Left lung (tissue), 10 donors: ENCODE data around the gene MYMK. TPM values are rescaled to one million over a fixed set of nuclear protein-coding genes. Genes with fewer than 3 reads are reported as not detected.

Source experiments
- ATAC-seq: fragments of 200-7000 bp; cut with Tn5 transposase; one replicate; pipeline ENCODE4 v1.9.1; 2020; ENCODE audit warnings: moderate library complexity
- DNase-seq, 4 donors: peaks; one replicate each; pipeline ENCODE4 v3.0.0-alpha.2; 2013 to 2020
- H3K27ac ChIP-seq, 2 donors: fragments of 200-600 bp; sonication (generic) in 1 of 2; one replicate each; pipeline versions ENCODE4 v1.5.0 to v1.8.0; 2020 to 2021
- H3K27me3 ChIP-seq, 2 donors: fragments of 200-600 bp; sonication (generic) in 1 of 2; one replicate each; pipeline versions ENCODE4 v1.5.0 to v1.8.0; 2020 to 2021
- H3K36me3 ChIP-seq, 2 donors: fragments of 200-600 bp; sonication (generic) in 1 of 2; one replicate each; pipeline versions ENCODE4 v1.5.0 to v1.8.0; 2020 to 2021
- H3K4me1 ChIP-seq, 2 donors: fragments of 200-600 bp; one replicate each; pipeline ENCODE4 v1.8.0; 2021
- H3K4me3 ChIP-seq, 2 donors: fragments of 200-600 bp; sonication (generic) in 1 of 2; one replicate each; pipeline versions ENCODE4 v1.5.0 to v1.8.0; 2020 to 2021; ENCODE audit warnings: mild to moderate bottlenecking in 1 of 2
- H3K9me3 ChIP-seq, 2 donors: fragments of 200-600 bp; sonication (generic) in 1 of 2; one replicate each; pipeline versions ENCODE4 v1.5.0 to v1.8.0; 2020 to 2021
- intact Hi-C, 2 donors: fragments of 100-400 bp; cut with DNase I; formaldehyde crosslinking; loops; one replicate each; pipeline versions ENCODE4 v1.11.2 to v1.14.2; 2022
- polyA plus RNA-seq, 6 donors: library from polyadenylated mRNA; unstranded; fragments of 120-200 nt; gene quantifications; one replicate each; pipeline ENCODE4 v1.2.1, GENCODE V29; 2013; ENCODE audit not compliant: insufficient read length in 6 of 6
- total RNA-seq, 2 donors: library from RNA; stranded (reverse); fragmentation: NEBNext Ultra II Directional; extraction: Animal tissue kit (Norgen Biotek cat#: 25700); gene quantifications; one replicate each; pipeline ENCODE4 v1.2.1, GENCODE V29; 2021
- TF ChIP-seq, protein P1 (sequence below), 2 donors: fragments of 200-600 bp; sonication (generic) in 1 of 2; IDR thresholded peaks; one replicate each; pipeline versions ENCODE4 v1.5.0 to v1.8.0; 2021; ENCODE audit warnings: antibody characterized with exemption in 2 of 2
- donor health status: DM: no; HTN: yes; CAD: no.
- donor health status: DM: no; HTN: no; CAD: no.

Gene MYMK
- total and polyA plus RNA-seq, 8 donors = not detected

DNA sequence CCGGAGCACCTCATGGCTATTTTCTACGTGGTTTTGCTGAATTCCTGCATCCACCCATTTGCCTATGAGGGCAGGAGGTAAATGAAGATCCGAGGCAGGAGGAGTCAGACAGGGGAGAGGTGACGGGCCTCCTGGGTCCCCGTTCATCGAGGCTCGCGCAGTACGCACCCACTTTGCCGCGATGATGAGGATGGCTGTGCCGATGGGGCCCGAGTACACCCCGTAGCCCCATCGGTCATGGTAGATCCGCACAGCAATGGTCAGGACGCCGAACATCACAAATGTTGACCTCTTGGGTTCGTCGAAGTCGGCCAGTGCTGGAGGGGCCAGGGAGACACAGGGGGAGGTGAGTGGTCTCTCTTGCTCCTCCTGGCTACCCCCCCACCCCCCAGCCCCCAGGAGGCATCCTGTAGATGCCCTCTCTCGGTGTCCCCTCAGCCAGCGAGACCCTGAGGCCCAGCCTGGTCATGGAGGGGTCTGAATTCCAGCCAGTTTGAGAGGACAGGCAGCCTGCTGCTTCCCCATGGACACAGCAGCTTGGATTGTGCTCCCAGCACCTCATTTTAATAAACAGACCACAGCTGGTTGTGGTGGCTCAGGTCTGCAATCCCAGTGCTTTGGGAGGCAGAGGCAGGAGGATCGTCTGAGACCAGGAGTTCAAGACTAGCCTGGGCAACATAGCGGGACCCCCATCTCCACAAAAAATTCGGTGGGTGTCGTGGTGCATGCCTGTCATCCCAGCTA lies 5.9 kb downstream of the MYMK start:
- ATAC-seq (no peak), DNase-seq (peak in 2 of 4 donors; percentile 54 to 77)
- intact Hi-C loops = no loop called here
- peaks cover 0 to 25% of the 10 kb centered on the region in 2 donors for H3K27me3 ChIP-seq
- no peaks in the 10 kb centered on the region for H3K9me3 ChIP-seq
- H3K4me1 ChIP-seq = no peaks in the 10 kb centered on the region
- TF ChIP-seq, protein P1, sequence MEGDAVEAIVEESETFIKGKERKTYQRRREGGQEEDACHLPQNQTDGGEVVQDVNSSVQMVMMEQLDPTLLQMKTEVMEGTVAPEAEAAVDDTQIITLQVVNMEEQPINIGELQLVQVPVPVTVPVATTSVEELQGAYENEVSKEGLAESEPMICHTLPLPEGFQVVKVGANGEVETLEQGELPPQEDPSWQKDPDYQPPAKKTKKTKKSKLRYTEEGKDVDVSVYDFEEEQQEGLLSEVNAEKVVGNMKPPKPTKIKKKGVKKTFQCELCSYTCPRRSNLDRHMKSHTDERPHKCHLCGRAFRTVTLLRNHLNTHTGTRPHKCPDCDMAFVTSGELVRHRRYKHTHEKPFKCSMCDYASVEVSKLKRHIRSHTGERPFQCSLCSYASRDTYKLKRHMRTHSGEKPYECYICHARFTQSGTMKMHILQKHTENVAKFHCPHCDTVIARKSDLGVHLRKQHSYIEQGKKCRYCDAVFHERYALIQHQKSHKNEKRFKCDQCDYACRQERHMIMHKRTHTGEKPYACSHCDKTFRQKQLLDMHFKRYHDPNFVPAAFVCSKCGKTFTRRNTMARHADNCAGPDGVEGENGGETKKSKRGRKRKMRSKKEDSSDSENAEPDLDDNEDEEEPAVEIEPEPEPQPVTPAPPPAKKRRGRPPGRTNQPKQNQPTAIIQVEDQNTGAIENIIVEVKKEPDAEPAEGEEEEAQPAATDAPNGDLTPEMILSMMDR (IDR thresholded peaks at IDR 0.05) = no peak
- H3K4me3 ChIP-seq = no peak overlapping the region
- no peaks in the 10 kb centered on the region for H3K36me3 ChIP-seq
- no peak overlapping the region for H3K27ac ChIP-seq

DNA sequence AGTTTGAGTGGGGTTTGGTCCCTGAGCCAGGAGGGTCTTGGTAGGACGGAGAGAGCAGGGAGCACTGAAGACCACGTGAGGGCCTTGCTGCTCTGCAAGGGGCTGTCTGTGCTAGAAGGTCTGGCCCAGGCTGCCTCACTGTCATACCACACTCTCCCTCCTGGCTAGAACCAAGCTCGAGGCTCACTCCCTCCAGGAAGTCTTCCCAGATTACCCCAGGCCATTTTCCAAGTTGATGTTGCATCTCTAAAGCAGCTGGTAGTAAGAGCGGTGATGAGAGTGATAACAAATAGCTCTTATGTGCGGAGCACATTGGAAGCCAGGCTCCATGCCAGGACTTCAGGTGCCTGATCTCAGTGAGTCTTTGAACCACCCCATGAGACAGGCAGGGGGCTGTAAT lies 6.6 kb downstream of the MYMK start:
- Histone ChIP-seq H3K4me3 (no peak overlapping the region), H3K27ac (no peak overlapping the region), H3K36me3 (no peaks in the 10 kb centered on the region), H3K27me3 (peaks cover 0 to 25% of the 10 kb centered on the region in 2 donors), H3K9me3 (no peaks in the 10 kb centered on the region), H3K4me1 (no peaks in the 10 kb centered on the region)
- intact Hi-C loops = no loop called here
- TF ChIP-seq, protein P1 (IDR thresholded peaks at IDR 0.05) = no peak
- ATAC-seq = no peak
- DNase-seq = no peak

DNA sequence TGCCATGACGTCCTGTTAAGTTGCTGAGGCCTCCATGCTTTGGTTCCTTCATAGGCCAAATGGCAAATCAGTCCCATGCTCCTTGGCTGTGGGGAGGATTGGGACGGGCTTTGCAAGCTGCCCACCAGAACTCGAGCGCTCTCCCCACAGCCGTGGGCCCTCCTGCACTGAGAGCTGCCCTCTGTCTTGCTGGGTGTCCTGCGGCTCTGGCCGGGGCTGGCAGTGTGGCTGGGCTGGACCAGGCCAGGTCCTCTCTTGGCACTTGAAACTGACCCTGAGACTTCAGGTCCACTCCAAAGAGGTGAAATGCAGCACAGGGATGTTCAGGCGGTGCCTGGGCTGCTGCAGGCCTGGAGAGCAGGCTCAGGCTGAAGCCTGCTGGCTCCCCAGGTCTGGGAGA lies 7.0 kb downstream of the MYMK start:
- Histone ChIP-seq H3K36me3 (no peaks in the 10 kb centered on the region), H3K9me3 (no peaks in the 10 kb centered on the region), H3K4me3 (no peak overlapping the region), H3K27ac (no peak overlapping the region), H3K27me3 (peaks cover 0 to 21% of the 10 kb centered on the region in 2 donors), H3K4me1 (no peaks in the 10 kb centered on the region)
- intact Hi-C loops = no loop called here
- TF ChIP-seq, protein P1 (IDR thresholded peaks at IDR 0.05) = no peak
- ATAC-seq (no peak), DNase-seq (peak in 1 of 4 donors; percentile 41)

DNA sequence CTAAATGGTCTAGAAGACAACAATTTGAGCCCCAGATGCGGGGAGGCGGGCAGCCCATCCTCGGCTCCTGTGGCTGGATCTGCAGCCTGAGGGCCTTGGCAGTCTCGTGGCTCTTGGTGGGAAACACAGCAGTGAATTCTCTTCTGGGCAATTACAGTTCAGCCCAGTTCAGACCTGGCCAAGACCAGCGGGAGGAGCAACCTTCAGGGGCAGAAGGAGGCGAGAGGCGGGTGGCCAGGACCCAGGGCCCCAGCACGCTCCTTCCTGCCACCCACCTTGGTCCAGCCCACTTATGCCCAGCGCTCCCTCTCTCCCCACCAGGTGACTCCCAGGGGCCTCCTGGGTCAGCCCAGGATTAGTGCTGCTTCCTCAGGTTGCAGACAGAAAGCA lies 7.8 kb downstream of the MYMK start:
- intact Hi-C loops = no loop called here
- Histone ChIP-seq H3K4me3 (no peak overlapping the region), H3K27ac (no peak overlapping the region), H3K4me1 (no peaks in the 10 kb centered on the region), H3K9me3 (no peaks in the 10 kb centered on the region), H3K27me3 (peaks cover 0 to 21% of the 10 kb centered on the region in 2 donors), H3K36me3 (no peaks in the 10 kb centered on the region)
- TF ChIP-seq, protein P1 (IDR thresholded peaks at IDR 0.05) = no peak
- ATAC-seq = no peak
- DNase-seq = peak in 1 of 4 donors; percentile 53

DNA sequence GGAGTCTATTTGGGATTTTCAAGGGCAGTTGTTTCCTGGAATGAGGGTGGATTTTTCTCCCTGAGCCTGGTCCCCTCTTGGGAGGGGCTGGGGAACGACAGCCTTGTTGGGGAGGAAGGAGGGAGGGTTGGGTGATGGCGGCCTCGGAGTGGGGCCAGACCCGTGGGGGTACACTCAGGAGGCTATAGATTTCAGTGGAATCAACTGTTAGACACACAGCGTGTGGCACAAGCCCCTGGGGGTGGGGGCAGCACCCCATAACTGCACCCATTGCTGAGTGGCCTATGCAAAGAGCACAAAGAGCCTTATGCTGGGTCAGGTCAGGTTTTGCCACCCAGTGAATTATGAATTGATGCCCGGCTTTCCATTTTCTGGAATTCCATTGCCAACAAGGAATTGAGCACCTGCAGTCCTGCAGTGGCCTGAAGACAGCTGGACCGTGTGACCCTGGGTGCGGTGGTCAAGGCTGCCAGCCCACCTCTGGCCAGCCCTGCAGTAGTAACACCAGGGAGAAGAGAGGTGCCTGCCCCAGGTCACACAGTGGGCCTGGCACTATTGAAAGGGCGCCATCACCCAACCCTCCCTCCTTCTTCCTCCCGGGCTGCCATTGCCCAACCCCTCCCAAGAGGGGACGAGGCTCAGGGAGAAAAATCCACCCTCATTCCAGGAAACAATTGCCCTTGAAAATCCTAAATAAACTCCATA lies 8.4 kb downstream of the MYMK start:
- H3K36me3 ChIP-seq = no peaks in the 10 kb centered on the region
- intact Hi-C loops = no loop called here
- DNase-seq (peak in 1 of 4 donors; percentile 34), ATAC-seq (no peak)
- no peak overlapping the region for H3K4me3 ChIP-seq
- no peaks in the 10 kb centered on the region for H3K9me3 ChIP-seq
- H3K4me1 ChIP-seq = no peaks in the 10 kb centered on the region
- peaks cover 0 to 21% of the 10 kb centered on the region in 2 donors for H3K27me3 ChIP-seq
- TF ChIP-seq, protein P1 (IDR thresholded peaks at IDR 0.05) = no peak
- no peak overlapping the region for H3K27ac ChIP-seq
